Trophoblast cell (in vitro differentiated cells and primary cell): ENCODE results near the gene LTBR.

ENCODE experiments used
- DNase-seq, 2 donors: peaks; one replicate each; pipeline ENCODE4 v3.0.0-alpha.2; 2016
- H2AFZ ChIP-seq: 2 replicates; pipeline ENCODE4 v1.6.1; 2013; ENCODE audit warnings: low read length, moderate library complexity, mild to moderate bottlenecking; ENCODE audit not compliant: insufficient read depth, poor library complexity
- H2AK5ac ChIP-seq: 2 replicates; pipeline ENCODE4 v1.6.1; 2013; ENCODE audit warnings: mild to moderate bottlenecking, low read length
- H2BK120ac ChIP-seq: 2 replicates; pipeline ENCODE4 v1.6.1; 2013; ENCODE audit warnings: low read length, mild to moderate bottlenecking, moderate library complexity; ENCODE audit not compliant: insufficient read depth, poor library complexity
- H2BK12ac ChIP-seq: 2 replicates; pipeline ENCODE4 v1.6.1; 2013; ENCODE audit warnings: mild to moderate bottlenecking, low read length, moderate library complexity
- H2BK5ac ChIP-seq: 2 replicates; pipeline ENCODE4 v1.6.1; 2013; ENCODE audit warnings: low read length, low read depth, moderate library complexity, mild to moderate bottlenecking; ENCODE audit not compliant: poor library complexity
- H3K14ac ChIP-seq: 2 replicates; pipeline ENCODE4 v1.6.1; 2013; ENCODE audit warnings: mild to moderate bottlenecking, low read length
- H3K18ac ChIP-seq: 2 replicates; pipeline ENCODE4 v1.6.1; 2013; ENCODE audit warnings: mild to moderate bottlenecking, low read length
- H3K23ac ChIP-seq: 2 replicates; pipeline ENCODE4 v1.6.1; 2013; ENCODE audit warnings: low read length
- H3K27ac ChIP-seq: 2 replicates; pipeline ENCODE4 v1.5.1; 2013; ENCODE audit warnings: low read depth, mild to moderate bottlenecking, inconsistent platforms, low read length, moderate library complexity
- H3K27me3 ChIP-seq: 2 replicates; pipeline ENCODE4 v1.6.1; 2013; ENCODE audit warnings: inconsistent platforms, mild to moderate bottlenecking, low read length, moderate library complexity; ENCODE audit not compliant: insufficient read depth
- H3K36me3 ChIP-seq, 2 experiments: 1 replicate in 1 of 2; 2 replicates in 1 of 2; pipeline ENCODE4 v1.6.1; 2013; ENCODE audit warnings: low read length in 2 of 2, mild to moderate bottlenecking in 2 of 2, moderate library complexity in 1 of 2; ENCODE audit not compliant: insufficient read depth in 2 of 2, control insufficient read depth in 1 of 2
- H3K4ac ChIP-seq: 2 replicates; pipeline ENCODE4 v1.6.1; 2013; ENCODE audit warnings: low read depth, mild to moderate bottlenecking, low read length, moderate library complexity
- H3K4me1 ChIP-seq, 2 experiments: 1 replicate in 1 of 2; 2 replicates in 1 of 2; pipeline ENCODE4 v1.6.1; 2013; ENCODE audit warnings: low read length in 2 of 2, mild to moderate bottlenecking in 2 of 2, moderate library complexity in 1 of 2; ENCODE audit not compliant: insufficient read depth in 2 of 2, control insufficient read depth in 1 of 2
- H3K4me2 ChIP-seq: 2 replicates; pipeline ENCODE4 v1.6.1; 2013; ENCODE audit warnings: inconsistent platforms, mild to moderate bottlenecking, low read length, moderate library complexity
- H3K4me3 ChIP-seq: 2 replicates; pipeline ENCODE4 v1.5.1; 2013; ENCODE audit warnings: mild to moderate bottlenecking, low read depth, low read length, inconsistent platforms
- H3K79me1 ChIP-seq: one replicate; pipeline ENCODE4 v1.6.1; 2013; ENCODE audit warnings: low read length
- H3K79me2 ChIP-seq: 2 replicates; pipeline ENCODE4 v1.6.1; 2013; ENCODE audit warnings: low read length, mild to moderate bottlenecking; ENCODE audit not compliant: control insufficient read depth, insufficient read depth, poor library complexity
- H3K9ac ChIP-seq: 2 replicates; pipeline ENCODE4 v1.6.1; 2013; ENCODE audit warnings: mild to moderate bottlenecking, low read length
- H3K9me3 ChIP-seq: 2 replicates; pipeline ENCODE4 v1.6.1; 2013; ENCODE audit warnings: low read depth, mild to moderate bottlenecking, control low read depth, inconsistent platforms, low read length; ENCODE audit not compliant: insufficient read depth
- H4K12ac ChIP-seq: 2 replicates; pipeline ENCODE4 v1.6.1; 2013; ENCODE audit warnings: low read depth, mild to moderate bottlenecking, low read length, moderate library complexity
- H4K8ac ChIP-seq: 2 replicates; pipeline ENCODE4 v1.6.1; 2013; ENCODE audit warnings: low read depth, mild to moderate bottlenecking, low read length, moderate library complexity
- H4K91ac ChIP-seq: one replicate; pipeline ENCODE4 v1.6.1; 2013; ENCODE audit warnings: low read depth, mild to moderate bottlenecking, low read length, moderate library complexity
- WGBS: extraction: QIAGEN DNeasy Blood & Tissue Kit; methylation state at CpG from one replicate; pipeline ENCODE4 v1.1.7; 2013; ENCODE audit warnings: missing lambda C conversion rate; ENCODE audit not compliant: insufficient read length, insufficient coverage; ENCODE audit errors: extremely low coverage; 5-methylcytosine and 5-hydroxymethylcytosine counted together

The LTBR gene

DNA sequence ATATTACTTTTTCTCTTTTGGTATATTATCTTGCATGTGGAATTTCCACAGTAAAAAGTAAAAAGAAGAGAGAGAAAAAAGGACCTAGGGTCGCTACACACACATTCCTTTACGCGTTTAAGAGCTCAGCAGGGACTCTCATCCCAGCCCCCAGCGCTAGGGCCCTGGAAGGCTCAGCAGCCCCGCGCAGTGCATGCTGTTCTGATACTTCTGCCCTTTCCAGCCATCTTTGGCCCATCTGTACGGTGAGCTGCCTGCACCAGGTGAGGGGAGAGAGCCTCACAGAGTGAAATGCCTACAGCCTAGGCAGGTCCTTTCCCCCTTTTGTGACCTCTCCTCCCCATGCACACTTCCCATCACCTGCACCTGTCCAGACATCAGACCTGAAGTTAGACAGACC lies 1.6 kb upstream of the LTBR start:
- Histone ChIP-seq H3K9me3 (no peaks in the 10 kb centered on the region), H4K91ac (no peak overlapping the region), H3K79me2 (peaks cover 11% of the 10 kb centered on the region), H3K27me3 (no peaks in the 10 kb centered on the region), H2BK5ac (no peak overlapping the region), H3K23ac (no peak overlapping the region), H3K36me3 (peaks cover 3 to 4% of the 10 kb centered on the region in 2 experiments), H3K14ac (no peak overlapping the region), H2AK5ac (no peak overlapping the region), H3K4me1 (peaks cover 18 to 20% of the 10 kb centered on the region in 2 experiments), H3K4me2 (no peak overlapping the region), H3K18ac (no peak overlapping the region), H4K8ac (no peak overlapping the region), H3K4ac (no peak overlapping the region), H2BK120ac (no peak overlapping the region), H2AFZ (no peak overlapping the region), H3K9ac (no peak overlapping the region), H3K4me3 (no peak overlapping the region), H3K79me1 (peaks cover 17% of the 10 kb centered on the region), H4K12ac (no peak overlapping the region), H2BK12ac (no peak overlapping the region), H3K27ac (no peak overlapping the region)
- no peak for DNase-seq
- no CpG with 5 or more reads among the region's 7 CpGs for WGBS

DNA sequence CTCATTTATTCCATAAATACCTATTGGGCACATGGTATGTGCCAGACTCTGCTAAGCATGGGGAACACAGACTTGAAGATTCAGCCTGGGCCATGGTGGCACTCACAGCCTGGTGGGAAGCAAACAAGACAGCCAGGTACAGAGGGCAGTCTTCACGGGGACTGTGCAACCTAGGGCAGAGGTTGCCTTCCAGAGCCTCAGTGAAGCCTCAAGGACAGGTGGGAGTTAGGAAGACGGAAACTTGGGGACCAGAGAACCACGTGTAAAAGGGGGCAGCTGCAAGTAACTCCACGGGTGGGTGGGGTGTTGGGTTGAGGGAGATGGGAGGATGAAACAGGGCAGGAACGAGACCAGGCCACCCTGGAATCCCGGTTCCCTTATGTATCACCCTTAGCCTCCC lies 980 bp upstream of the LTBR start:
- Histone ChIP-seq H2BK120ac (no peak overlapping the region), H4K8ac (peak overlapping the region; percentile 97), H3K14ac (no peak overlapping the region), H3K9me3 (no peaks in the 10 kb centered on the region), H3K4me3 (no peak overlapping the region), H3K79me1 (peaks cover 17% of the 10 kb centered on the region), H3K27me3 (no peaks in the 10 kb centered on the region), H2AFZ (no peak overlapping the region), H4K91ac (peak overlapping the region; percentile 95), H4K12ac (no peak overlapping the region), H3K23ac (no peak overlapping the region), H2BK12ac (no peak overlapping the region), H3K4me2 (no peak overlapping the region), H3K9ac (no peak overlapping the region), H3K79me2 (peaks cover 11% of the 10 kb centered on the region), H3K18ac (no peak overlapping the region), H3K27ac (no peak overlapping the region), H2BK5ac (no peak overlapping the region), H3K36me3 (peaks cover 3 to 4% of the 10 kb centered on the region in 2 experiments), H3K4me1 (peaks cover 18 to 20% of the 10 kb centered on the region in 2 experiments), H3K4ac (no peak overlapping the region), H2AK5ac (no peak overlapping the region)
- WGBS, result no CpG with 5 or more reads among the region's 6 CpGs
- no peak for DNase-seq

DNA sequence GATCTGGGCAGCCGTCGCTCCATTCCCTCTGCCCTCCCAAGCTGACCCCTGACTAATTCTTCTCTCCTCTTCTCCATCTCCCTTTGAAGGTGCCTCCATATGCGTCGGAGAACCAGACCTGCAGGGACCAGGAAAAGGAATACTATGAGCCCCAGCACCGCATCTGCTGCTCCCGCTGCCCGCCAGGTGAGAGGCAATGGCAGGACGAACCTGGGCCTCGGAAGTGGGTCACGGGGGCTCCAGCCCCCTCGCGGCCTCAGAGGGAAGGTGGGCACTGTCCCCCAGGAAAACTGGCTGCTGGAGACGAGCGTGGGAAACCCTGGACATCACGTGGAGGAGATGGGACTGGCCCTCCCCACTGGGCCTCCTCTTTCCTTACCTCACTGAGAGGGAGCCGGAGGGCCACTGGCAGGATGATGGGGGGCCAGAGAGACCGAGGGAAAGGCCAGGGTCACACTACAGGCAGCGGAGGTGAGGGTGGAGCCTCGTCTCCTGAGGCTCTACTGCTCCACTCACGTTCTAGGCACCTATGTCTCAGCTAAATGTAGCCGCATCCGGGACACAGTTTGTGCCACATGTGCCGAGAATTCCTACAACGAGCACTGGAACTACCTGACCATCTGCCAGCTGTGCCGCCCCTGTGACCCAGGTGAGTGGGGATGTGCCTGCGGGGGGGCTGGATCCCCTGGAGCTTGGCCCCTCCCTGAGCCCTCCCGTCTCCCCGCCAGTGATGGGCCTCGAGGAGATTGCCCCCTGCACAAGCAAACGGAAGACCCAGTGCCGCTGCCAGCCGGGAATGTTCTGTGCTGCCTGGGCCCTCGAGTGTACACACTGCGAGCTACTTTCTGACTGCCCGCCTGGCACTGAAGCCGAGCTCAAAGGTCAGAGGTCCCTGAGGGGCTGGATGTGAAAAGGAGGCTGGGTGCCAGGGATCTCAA lies 806 bp downstream of the LTBR start:
- Histone ChIP-seq H3K18ac (peak overlapping the region; percentile 82), H4K12ac (peak overlapping the region; percentile 92), H3K4me3 (no peak overlapping the region), H2BK5ac (peak overlapping the region; percentile 37), H3K4ac (peak overlapping the region; percentile 46), H3K9ac (no peak overlapping the region), H3K79me1 (peaks cover 17% of the 10 kb centered on the region), H2BK12ac (peak overlapping the region; percentile 74), H3K9me3 (no peaks in the 10 kb centered on the region), H3K27me3 (no peaks in the 10 kb centered on the region), H3K4me2 (peak overlapping the region; percentile 59), H2AK5ac (peak overlapping the region; percentile 69), H3K14ac (peak overlapping the region; percentile 85), H3K79me2 (peaks cover 11% of the 10 kb centered on the region), H3K27ac (peak overlapping the region; percentile 64), H3K4me1 (peaks cover 18 to 20% of the 10 kb centered on the region in 2 experiments), H2BK120ac (peak overlapping the region; percentile 93), H3K36me3 (peaks cover 12% of the 10 kb centered on the region in 2 experiments), H4K91ac (peak overlapping the region; percentile 95), H3K23ac (no peak overlapping the region), H2AFZ (peak overlapping the region; percentile 97), H4K8ac (peak overlapping the region; percentile 93)
- DNase-seq, result no peak
- no CpG with 5 or more reads among the region's 36 CpGs for WGBS

DNA sequence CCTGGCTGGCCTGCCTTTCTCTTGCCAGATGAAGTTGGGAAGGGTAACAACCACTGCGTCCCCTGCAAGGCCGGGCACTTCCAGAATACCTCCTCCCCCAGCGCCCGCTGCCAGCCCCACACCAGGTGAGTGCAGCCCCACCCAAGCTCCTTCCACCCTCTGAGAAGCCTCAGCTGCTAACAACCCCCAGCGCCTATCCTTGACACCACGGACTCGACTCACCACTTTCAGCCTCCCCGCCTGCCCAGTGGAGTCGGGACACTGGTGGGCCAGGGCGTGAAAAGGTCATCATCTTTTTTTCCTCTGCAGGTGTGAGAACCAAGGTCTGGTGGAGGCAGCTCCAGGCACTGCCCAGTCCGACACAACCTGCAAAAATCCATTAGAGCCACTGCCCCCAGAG lies 2.1 kb downstream of the LTBR start:
- no peak overlapping the region for H3K23ac ChIP-seq
- no peak overlapping the region for H4K8ac ChIP-seq
- no peak overlapping the region for H2BK5ac ChIP-seq
- peaks cover 17% of the 10 kb centered on the region for H3K79me1 ChIP-seq
- peaks cover 11% of the 10 kb centered on the region for H3K79me2 ChIP-seq
- no peak overlapping the region for H3K9ac ChIP-seq
- H2AK5ac ChIP-seq, result no peak overlapping the region
- H4K91ac ChIP-seq, result no peak overlapping the region
- peaks cover 3% of the 10 kb centered on the region for H3K9me3 ChIP-seq
- H3K36me3 ChIP-seq, result peaks cover 19 to 22% of the 10 kb centered on the region in 2 experiments
- H2BK12ac ChIP-seq, result no peak overlapping the region
- H2BK120ac ChIP-seq, result no peak overlapping the region
- no peak overlapping the region for H2AFZ ChIP-seq
- no CpG with 5 or more reads among the region's 11 CpGs for whole genome bisulfite sequencing
- no peak overlapping the region for H3K4me2 ChIP-seq
- no peak for DNase-seq
- no peak overlapping the region for H3K18ac ChIP-seq
- no peaks in the 10 kb centered on the region for H3K27me3 ChIP-seq
- H3K27ac ChIP-seq, result no peak overlapping the region
- no peak overlapping the region for H4K12ac ChIP-seq
- no peak overlapping the region for H3K4me3 ChIP-seq
- H3K4ac ChIP-seq, result no peak overlapping the region
- H3K14ac ChIP-seq, result no peak overlapping the region
- H3K4me1 ChIP-seq, result peaks cover 18 to 20% of the 10 kb centered on the region in 2 experiments
